Nucleus accumbens (tissue), 56 donors: ENCODE data around the gene ATP6V1G1.

Experiments used
- DNase-seq, 56 donors: peaks; one replicate each; lab custom pipeline; 2025; lab: John Stamatoyannopoulos, UW

Gene ATP6V1G1

DNA sequence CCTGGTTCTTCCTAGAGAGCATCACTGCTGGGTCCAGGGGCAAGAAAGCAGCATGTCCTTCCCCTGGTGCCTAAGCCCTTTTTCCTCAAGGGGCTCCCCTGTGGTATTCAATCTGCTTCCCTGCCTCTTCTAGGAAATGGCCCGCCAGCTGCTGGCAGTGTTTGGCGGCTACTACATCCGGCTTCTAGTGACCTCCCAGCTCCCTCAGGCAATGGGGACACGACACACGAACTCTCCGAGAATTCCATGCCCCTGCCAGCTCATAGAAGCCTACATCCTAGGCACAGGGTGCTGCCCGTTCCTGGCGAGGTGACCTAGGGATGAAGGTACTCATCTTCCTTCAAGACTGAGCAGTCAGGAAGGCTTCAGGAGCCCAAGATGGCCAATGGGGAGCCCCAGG lies 55.4 kb downstream of the ATP6V1G1 start:
- no peak for DNase-seq

DNA sequence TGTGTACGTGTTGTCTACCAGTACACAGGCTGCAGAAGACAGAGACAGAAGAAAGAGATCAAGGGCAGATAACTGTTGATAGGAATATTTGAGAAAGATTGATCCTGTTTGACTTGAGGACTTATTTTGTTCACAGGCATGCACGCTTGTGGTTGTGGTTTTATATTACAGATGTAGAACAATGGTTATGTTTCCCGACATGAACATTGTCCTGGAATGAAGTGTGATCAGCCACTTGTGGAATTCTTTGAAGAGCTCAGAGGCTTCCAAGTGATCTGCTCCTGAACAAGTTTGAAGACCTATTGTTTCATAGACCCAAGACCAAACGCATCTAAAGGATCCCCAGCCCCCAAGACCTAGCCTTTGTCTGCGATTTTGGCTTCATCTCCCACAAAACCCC lies 56.3 kb downstream of the ATP6V1G1 start:
- DNase-seq, result no peak
